Measurements from ENCODE around the gene ZFP90.

The ZFP90 gene

DNA sequence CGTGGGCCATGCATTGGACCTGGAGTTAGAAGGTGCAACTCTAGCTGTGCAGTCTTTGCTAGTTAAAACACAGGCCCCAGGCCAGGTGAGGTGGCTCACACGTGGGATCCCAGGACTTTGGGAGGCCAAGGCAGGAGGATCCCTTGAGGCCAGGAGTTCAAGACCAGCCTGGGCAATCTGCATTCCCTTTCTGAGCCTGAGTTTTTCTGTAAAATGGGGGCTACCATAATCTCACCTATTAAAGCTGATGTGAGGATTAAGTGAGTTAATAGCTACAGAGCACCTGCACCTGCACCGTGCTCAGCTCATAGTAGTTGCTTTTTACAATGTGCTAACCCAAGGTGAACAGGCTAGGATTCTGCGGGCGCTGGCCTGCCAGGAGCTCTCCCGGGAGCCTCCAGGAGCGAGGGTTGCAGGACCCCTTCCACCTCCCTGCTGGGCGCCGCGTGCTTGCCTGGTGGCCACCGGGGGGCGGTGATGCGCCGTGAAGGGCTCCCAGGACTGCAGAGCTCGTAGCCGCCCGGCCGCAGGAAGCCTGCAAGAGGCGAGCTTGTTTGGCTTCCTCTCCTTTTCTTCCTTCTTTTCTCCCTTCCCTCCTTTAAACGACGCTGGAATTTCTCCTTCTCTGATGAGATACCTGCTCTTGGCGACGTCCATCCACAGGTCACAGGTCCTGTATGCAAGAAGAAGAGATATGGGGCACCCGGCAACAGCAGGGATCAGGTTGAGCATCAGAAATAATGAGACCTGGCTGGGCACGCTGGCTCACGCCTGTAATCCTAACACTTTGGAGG, 51.3 kb downstream of the ZFP90 start:
- TF ChIP-seq, protein P1, sequence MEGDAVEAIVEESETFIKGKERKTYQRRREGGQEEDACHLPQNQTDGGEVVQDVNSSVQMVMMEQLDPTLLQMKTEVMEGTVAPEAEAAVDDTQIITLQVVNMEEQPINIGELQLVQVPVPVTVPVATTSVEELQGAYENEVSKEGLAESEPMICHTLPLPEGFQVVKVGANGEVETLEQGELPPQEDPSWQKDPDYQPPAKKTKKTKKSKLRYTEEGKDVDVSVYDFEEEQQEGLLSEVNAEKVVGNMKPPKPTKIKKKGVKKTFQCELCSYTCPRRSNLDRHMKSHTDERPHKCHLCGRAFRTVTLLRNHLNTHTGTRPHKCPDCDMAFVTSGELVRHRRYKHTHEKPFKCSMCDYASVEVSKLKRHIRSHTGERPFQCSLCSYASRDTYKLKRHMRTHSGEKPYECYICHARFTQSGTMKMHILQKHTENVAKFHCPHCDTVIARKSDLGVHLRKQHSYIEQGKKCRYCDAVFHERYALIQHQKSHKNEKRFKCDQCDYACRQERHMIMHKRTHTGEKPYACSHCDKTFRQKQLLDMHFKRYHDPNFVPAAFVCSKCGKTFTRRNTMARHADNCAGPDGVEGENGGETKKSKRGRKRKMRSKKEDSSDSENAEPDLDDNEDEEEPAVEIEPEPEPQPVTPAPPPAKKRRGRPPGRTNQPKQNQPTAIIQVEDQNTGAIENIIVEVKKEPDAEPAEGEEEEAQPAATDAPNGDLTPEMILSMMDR (IDR thresholded peaks at IDR 0.05; ENCODE audit: low read depth, low read length): peak; percentile 58
- H3K4me3 ChIP-seq (ENCODE audit: low read depth, low read length): 0 out of 2 replicates have a peak overlapping the region, but pooled peaks have one; percentile 26

DNA sequence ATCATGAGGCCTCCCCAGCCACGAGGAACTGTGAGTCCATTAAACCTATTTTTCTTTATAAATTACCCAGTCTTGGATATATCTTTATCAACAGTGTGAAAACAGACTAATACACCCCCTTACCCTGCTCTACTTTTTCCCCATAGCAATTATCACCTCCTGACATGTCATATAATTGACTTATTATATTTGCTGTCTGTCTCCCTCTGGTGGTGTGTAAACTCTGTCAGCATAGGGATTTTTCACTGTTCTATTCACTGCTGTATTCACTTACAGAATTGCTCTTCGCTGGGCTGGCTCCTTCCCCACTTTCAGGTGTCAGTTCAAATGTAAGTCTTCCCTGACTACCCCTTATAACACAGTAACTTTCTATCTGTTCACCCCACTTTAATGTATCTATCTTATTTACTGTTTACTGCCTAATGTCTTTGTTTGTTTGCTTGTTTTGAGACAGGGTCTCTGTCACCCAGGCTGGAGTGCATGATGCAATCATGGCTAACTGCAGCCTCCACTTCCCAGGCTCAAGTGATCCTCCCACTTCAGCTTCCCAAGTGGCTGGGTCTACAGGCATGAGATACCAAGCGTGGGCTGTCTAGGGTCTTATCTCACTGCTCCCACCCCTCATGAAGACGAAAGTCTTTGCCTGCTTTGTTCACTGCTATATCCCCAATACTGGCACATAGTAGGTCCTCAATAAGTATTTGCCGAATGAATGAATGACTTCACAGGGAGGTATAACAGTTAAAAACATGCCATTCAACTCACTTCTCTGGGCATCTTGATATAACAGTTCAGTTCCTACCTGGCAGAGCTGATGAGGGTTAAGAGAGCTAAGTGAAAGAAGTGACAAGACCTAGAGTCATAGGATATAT, 53.6 kb downstream of the ZFP90 start:
- H3K4me3 ChIP-seq (ENCODE audit: low read depth, low read length): no peak overlapping the region
- TF ChIP-seq, protein P1 (IDR thresholded peaks at IDR 0.05; ENCODE audit: low read depth, low read length): no peak

DNA sequence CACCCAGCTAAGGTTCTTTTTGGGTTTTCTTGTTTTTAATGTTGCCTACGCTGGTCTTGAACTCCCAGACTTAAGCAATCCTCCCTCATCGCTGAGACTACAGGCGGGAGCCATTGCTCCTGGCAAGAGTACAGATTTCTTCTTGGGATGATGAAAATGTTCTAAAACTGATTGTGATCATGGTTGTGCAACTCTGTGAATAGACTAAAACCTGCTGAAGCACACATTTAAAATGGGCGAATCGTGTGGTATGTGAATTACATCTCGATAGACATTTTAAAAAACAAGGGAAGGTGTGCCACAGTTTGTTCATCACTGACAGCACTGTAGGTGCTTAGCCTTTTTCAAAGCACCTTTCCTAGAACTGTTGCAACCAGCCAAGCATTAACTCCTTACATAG, 57.2 kb downstream of the ZFP90 start:
- TF ChIP-seq, protein P1 (IDR thresholded peaks at IDR 0.05; ENCODE audit: low read depth, low read length): no peak
- H3K4me3 ChIP-seq (ENCODE audit: low read depth, low read length): no peak overlapping the region

DNA sequence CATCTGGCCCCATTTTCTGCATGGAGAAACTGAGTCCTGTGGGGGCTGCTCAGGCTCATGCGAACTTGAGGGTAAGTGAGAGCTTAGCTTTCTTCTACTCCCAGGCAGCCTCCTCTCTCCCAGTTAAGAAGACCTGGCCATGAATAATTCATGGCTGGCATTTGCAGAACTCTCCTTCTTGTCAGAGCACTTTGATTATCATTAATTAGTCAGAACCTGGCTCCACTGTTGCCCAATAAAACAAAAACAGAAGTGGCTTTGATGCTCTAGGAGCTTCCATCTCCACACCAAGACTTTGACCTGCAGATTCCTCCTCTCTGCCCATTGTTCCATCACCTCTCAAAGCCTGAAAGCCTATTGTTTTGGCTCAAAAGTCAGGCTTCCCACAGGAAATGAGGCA, 60.5 kb downstream of the ZFP90 start:
- H3K4me3 ChIP-seq (ENCODE audit: low read depth, low read length): no peak overlapping the region
- TF ChIP-seq, protein P1 (IDR thresholded peaks at IDR 0.05; ENCODE audit: low read depth, low read length): no peak

DNA sequence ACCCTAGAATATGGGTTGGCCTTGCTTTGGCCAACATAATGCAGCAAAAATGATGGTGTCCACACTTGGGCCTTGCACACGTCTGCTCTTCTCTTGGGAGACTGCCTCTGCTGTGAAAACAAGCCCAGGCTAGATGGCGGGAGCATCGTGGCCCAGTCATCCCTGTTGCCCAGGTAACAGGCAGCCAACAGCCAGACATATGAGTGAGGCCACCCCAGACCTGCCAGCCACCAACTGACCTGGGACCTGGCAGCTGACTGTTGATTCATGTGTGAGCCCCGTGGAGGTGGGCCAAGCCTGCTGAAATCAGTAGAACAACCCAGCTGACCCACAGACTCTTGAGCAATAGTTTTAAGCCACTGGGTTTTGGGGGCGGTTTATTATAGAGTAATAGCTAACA, 66.7 kb downstream of the ZFP90 start:
- TF ChIP-seq, protein P1 (IDR thresholded peaks at IDR 0.05; ENCODE audit: low read depth, low read length): no peak

DNA sequence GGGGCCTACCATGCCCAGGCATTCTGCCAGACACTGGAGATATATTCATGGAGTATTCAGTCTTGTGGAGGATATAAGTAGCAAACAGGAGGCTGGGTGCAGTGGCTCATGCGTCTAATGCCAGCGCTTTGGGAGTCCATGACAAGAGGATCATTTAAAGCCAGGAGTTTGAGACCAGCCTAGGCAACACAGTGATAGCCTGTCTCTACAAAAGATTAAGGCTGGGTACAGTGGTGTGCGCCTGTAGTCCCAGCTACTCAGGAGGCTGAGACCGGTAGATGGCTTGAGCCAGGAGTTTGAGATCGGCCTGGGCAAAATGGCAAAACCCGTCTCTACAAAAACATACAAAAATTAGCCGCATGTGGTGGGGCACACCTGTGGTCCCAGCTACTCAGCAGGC, 68.4 kb downstream of the ZFP90 start:
- H3K4me3 ChIP-seq (ENCODE audit: low read depth, low read length): no peak overlapping the region
- TF ChIP-seq, protein P1 (IDR thresholded peaks at IDR 0.05; ENCODE audit: low read depth, low read length): no peak

More for the DNA sequence above, 66.7 kb downstream of the ZFP90 start:
- H3K4me3 ChIP-seq (ENCODE audit: low read depth, low read length): no peak overlapping the region

- TF ChIP-seq, protein P1 (IDR thresholded peaks at IDR 0.05; ENCODE audit: low read depth, low read length): no peak
- H3K4me3 ChIP-seq (ENCODE audit: low read depth, low read length): no peak overlapping the region
Observed at GRCh38 chr16:68608330-68608729, 69.2 kb downstream of the ZFP90 start.

Data from WI38 (cell line).